ENCODE measurements around the gene CD69.
"Not testable (repeated sequence)": the region's sequence is repeated elsewhere in the genome, so short reads cannot be mapped to it uniquely, and the experiment has no call there.

Gene CD69

GRCh38 chr12:9713032-9713558 is 47.6 kb downstream of the CD69 start:
- DNase-seq: not testable (repeated sequence)

DNA sequence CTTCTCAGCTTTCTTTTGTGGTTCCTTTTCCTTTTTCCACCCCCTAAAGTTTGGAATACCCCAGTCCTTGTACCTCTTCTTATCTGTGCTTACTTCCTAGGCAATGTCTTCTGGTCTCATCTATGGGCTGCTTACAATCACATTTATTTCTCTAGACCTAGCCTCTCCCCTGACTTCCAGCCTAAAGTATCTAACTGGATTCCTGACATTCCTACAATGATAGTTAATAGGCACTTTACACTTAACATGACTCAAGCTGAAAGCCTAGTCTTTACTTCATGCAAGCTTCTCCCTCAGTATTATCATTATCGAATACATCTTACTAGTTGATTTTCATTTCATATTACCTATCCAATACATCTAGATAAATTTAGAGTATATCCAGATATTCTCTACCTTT is 49.0 kb downstream of the CD69 start:
- DNase-seq: no peak

DNA sequence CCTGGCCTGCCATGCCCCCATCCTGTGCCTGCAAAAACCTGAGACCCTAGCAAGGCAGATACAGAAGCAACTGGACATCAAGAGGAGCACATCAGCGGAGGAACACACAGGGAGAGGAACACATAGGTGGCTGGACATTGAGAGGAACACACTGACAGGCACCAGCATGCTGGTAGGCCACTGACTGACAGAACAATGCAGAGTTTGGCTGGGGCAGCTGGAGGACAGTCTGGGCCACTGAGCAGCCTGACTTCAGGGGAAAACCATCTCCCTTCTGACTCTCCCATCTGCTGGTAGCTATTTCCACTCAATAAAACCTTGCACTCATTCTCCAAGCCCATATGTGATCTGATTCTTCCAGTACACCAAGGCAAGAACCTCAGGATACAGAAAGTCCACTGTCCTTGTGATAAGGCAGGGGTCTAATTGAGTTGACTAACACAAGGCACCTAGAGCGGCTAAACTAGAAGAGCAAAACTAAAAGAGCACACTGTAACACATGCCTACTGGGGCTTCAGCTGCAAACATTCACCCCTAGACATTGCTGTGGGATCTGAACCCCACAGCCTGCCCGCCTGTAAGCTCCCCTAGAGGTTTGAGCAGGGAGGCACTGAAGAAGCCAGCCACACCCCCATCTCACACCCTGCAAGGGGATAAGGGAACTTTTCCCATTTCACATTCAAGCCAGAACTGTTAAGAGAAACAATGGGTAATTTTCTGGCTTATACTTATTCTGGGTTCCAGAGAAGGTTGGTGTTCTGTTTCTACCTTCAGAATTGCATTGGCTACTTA is 49.9 kb downstream of the CD69 start:
- DNase-seq: no peak

GRCh38 chr12:9708853-9709252 is 51.8 kb downstream of the CD69 start:
- DNase-seq: no peak

GRCh38 chr12:9707864-9708808 is 52.6 kb downstream of the CD69 start:
- peak; percentile 82 for DNase-seq

DNA sequence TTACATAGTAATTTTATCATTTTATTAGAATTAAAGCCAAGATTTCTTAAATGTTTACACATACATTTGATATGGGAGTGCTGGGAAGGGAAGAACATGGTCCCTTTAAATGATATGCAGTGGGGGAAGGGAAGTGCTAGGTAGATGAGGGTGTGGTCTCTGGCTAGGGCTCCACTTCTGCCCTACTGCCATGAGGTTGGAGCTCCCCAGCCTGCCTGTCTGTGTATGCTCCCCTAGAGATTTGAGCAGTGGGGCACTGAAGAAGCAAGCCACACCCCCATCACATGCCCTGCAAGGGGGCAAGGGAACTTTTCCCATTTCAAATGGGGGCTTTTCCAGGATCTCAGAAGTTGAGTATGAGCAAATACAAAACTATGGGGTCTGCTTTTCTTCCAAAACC is 53.3 kb downstream of the CD69 start:
- no peak for DNase-seq

DNA sequence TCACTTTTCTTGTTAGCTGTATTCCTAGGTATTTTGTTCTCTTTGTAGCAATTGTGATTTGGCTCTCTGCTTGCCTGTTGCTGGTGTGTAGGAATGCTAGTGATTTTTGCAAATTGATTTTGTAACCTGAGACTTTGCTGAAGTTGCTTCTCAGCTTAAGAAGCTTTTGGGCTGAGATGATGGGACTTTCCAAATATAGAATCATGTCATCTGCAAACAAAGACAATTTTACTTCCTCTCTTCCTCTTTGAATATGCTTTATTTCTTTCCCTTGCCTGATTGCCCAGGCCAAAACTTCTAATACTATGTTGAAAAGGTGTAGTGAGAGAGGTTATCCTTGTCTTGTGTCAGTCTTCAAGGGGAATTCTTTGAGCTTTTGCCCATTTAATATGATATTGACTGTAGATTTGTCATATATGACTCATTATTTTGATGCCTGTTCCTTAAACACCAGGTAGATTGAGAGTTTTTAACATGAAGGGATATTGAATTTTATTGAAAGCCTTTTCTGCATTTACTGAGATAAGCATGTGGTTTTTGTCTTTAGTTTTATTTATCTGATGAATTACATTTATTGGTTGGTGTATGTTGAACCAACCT is 54.5 kb downstream of the CD69 start:
- DNase-seq: no peak

- not testable (repeated sequence) for DNase-seq
Measured at GRCh38 chr12:9704561-9704960, 56.1 kb downstream of the CD69 start.
